HPDE6-E6E7 (cell line): ENCODE data around the gene AGTRAP.

Experiments
- DNase-seq: peaks from one replicate; pipeline ENCODE4 v3.0.0; 2011; ENCODE audit warnings: missing footprints; ENCODE audit errors: extremely low spot score

AGTRAP gene, protein sequence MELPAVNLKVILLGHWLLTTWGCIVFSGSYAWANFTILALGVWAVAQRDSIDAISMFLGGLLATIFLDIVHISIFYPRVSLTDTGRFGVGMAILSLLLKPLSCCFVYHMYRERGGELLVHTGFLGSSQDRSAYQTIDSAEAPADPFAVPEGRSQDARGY

DNA sequence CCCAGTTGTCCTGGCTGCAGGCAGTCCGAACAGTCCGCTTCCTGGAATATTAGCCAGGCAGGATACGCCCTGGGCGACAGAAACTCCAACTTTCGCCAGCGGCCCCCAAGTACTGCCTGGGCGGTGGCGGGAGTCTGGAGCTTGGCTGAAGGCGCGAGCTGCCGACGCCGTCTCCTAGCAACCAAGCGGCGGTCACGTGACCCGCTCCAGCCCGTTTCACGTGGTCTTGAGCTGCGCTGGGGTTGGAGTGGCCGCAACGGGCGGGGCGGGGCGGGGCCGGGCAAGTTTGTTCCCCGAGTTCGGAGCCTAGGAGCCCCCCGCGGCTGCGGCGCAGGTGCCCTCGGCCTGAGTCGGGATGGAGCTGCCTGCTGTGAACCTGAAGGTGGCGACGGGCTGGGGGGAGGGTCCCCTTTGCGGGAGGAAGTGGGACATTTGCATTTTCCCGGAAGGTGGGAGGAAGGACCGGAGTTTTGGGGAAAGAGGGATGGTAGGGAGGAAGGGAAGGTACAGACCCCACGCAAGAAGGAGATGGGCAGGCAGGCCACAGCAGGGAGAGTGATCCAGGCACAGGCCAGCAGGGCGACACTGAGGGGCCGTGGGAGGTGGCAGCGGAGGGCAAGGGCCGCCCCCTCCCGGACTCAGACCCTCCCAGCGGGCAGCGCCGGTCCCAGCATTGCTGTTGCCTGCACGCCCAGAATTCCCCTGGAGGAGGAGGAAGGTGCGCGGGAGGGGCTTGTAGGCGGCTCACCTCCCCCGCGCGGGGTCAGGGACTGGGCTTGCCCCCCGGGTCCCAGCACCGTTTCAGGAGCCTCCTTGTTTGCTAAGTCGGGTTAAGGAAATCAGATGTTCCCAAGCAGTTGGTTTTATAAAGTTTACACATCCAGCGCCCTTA is at the start of gene AGTRAP:
Gene AGTRAP, plus strand, starts transcription at position 283 of the 892 bp plus-strand sequence. Its CDS starts 73 bp downstream, at position 356.
- DNase-seq = peak; percentile 85

DNA sequence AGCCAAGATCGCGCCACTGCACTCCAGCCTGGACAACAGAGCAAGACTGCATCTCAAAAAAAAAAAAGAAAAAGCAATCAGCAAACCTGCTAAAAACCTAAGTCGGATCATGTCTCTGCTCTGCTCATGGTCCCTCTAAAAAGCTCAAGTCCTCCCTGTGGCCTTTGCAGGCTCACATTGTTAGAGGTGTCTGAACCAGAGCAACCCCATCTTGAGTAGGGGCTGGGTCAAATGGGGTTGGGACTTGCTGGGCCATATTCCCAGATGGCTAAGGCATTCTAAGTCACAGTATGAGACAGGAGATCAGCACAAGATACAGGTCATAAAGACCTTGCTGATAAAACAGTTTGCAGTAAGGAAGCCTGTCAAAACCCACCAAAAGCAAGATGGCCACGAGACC is 47.4 kb upstream of the AGTRAP start:
- DNase-seq = no peak

DNA sequence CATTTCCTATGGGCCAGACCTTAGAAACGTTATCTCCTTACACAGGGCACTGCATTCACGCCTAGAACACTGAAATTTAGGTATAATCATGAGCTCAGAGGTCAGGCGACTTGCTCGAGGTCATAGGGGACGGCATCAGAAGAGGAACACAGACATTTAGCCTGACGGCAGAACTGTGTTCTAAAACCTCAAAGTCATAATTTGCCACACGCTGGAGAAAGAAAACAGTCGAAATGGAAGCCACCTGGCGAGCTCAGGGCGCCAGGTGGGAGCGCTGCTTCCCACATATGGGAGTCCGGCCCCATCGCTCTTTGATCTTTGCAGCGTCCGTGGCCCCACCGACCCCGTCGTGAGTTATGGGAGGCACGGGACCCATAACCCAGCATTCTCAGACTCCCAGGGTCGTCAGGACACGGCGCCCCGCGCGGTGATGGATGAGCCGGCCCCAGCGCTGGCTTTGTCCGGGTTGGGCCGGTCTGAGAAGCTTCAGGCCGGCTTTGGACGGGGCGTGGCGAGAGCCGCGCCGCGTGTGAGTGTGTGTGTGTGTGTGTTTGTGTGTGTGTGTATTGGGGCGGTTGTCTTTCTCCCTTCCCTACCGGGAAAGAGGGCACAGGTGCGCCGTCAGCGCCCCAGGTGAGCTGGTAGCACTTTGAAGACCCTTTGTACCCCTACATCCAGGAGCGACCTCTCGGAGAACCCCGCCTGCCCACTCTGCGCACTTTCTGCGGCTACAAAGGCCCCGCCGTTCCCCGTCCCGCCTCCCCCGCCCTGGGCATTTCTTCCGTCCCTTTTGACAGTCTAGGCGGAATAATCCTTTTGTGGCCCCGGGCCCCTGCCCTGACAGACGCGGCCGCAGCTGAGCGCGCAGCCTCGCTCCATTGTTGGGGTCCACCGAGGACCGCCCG is 45.3 kb upstream of the AGTRAP start:
- DNase-seq = no peak

DNA sequence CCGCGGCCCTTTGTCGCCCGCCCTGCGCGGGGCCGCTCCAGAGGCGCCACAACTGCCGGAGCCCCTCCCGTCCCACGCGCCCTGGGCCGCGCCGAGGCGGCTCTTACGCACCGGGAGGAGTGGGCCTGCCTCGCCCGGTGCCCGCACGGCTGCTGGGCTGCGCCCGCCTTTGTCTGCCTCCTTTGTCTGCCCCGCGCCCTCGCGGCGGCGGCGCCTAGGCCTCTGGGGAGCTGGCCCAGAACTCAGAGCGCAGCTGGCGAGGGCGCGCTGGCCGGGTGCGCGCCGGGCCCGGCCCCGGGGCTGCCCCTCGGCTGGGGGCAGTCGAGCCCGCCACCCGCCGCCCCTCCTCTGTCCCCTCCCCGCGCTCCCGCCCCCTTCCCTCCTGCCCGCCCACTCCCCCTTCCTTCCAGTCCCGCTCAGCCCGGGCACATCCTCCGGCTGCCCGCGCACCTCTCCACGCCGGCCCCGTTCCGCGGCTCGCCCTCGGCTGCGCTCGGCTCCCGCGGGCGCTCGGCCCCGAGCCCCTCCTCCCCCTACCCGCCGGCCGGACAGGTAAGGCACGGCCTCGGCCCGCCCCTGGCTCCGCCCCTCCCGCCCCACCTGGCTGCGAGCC is 44.5 kb upstream of the AGTRAP start, which contains the start of gene DRAXIN:
Gene DRAXIN, plus strand, starts transcription at position 409 of the 613 bp plus-strand sequence. CDS start 14,549 bp downstream, outside the sequence.
- no peak for DNase-seq

DNA sequence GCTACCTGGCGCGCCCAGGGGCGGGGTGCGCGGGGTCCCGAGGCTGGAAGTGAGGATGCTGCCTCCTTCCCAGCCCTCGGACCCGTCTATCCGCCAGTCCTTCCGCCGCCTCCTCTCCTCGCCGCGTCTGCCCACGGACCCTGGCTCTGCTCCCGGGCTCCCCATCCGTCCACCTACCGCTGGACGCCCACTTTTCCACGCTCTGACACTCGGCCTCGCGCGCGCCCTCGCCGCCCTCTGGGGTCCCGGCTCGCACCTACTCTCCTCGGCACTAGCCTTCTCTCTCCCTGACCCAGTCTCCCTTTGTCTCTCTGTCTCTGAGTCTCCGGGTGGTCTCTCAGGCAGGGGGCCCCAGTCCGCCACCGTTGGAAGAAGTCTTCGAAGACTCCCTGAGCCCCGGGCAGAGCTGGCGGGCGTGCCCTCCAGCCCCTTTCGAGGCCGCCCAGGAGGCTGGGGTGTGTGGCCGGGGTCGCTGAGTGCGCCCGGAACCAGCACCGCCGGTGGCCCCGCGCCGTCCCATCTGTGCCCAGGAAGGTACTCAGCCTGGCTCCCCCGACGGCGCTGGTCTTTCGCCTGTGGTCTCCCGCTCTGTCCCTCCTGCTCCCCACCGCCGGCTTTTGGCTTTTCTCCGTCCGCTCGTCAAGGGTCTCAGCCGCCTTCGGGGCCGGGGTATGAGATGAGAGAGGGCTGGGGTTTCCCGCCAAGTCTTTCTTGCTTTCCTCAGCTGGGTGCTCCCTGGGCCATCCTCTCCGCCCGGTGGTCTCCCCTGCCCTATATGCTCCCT is 43.8 kb upstream of the AGTRAP start:
- no peak for DNase-seq

DNA sequence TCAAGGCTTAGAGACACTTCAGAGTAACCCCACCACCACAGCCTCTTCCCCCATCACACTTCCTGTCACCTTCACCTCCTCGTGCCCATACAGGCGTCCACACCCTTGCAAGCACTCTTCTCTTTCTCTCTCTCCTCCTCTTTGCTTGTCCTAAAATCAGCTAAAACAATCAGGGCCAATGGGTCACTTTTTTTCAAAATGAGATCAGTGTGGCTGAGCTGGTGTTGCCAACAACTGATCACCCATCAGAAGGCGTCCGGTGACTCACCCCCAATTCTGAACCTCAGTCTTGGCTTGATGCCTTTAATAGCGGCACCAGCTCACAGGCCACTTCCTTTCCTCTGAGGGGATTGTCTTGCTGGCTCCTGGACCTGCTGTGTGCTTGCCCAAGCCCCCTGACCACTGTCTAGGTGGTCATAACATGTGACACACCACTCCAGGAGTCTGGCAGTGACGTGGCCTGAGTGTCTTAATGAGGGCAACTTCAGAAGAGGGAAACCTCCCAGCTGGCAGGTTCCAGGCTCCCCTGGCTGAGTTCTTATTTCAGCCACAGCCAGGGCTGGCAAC is 42.8 kb upstream of the AGTRAP start:
- DNase-seq = peak; percentile 69

DNA sequence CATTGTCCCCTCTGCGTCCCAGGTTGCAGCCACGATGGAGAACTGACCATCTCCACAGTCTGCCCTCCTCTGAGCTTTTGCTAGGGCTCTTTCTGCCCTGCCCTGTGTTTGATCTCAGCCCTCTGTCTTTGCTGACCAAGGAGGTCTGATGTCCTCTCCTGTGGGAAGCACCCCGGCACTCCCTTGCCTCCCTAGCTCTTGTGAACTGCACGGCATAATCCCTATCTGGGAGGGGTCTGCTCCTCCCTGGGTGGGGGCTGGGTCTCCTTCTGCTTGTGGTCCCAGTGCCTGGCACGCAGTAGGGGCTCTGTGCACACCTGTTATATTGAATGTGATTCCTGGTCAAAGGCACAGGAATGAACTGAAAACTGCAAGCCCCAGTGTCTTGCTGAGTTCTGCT is 42.0 kb upstream of the AGTRAP start:
- DNase-seq = no peak

DNA sequence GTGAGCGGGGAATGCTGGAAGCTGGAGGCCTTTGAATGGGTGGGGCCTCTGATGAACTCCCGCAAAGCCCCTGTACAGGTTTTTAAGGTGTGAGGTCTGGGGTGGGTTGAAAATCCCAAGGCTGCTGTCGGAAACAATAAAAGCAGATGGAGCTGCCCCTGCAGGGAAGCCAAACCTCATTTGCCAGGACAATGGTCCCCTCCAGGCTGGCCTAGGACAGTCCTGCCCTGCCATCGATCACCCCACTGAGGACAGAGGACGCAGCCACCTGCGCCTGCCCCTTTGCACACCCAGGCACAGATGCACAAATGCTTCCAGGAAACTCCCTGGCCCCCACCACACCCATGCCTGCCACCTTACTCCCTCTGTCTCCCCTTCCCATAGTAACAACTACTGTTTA is 40.1 kb upstream of the AGTRAP start:
- no peak for DNase-seq

DNA sequence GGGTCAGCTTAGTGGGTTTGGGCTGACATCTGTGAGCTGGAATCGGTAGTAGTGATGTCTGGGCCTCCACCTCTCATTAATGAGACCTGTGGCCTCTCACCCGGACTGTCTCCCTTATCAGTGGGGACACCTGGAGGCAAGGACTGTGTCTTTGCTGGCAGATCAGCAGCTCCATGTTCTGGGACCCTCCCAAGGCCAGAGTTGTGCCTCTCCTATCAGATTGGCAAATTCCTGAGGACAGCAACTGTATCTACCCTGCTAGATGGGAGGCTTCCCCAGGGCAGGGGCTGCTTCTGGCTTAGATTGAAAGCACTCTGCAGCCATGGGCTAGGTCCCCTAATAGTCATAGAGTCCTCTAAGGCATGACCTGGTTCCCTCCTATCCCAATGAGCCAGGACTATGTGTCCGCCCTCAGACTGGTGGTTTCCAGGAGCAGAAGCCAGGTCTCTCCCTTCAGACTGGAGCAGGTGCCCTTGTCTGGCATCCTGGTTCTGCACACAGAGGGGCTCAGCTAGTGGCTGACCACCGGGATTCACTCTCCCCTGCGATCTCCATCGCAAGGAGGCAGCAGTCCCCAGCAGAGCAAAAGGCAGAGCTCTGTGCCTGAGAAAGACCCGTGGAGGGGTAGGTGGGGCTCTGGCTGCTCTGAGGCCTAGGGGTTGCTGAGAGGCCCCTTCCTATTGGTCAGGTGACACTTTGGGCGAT is 38.6 kb upstream of the AGTRAP start:
- no peak for DNase-seq

DNA sequence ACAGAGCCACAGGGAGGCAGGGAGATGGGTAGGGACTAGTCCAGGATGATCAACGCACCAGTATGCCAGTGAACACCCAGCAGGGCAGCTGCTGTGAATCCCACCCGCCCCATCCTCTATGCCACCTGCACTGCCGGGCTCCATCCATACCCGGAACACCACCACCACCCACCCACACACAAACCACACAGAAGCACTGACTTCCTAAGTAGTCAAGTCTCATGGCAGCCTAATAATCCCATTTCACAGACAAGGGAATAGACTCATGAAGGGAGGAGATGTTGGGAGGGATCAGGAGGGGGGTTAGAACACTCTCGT is 38.1 kb upstream of the AGTRAP start:
- DNase-seq = no peak

DNA sequence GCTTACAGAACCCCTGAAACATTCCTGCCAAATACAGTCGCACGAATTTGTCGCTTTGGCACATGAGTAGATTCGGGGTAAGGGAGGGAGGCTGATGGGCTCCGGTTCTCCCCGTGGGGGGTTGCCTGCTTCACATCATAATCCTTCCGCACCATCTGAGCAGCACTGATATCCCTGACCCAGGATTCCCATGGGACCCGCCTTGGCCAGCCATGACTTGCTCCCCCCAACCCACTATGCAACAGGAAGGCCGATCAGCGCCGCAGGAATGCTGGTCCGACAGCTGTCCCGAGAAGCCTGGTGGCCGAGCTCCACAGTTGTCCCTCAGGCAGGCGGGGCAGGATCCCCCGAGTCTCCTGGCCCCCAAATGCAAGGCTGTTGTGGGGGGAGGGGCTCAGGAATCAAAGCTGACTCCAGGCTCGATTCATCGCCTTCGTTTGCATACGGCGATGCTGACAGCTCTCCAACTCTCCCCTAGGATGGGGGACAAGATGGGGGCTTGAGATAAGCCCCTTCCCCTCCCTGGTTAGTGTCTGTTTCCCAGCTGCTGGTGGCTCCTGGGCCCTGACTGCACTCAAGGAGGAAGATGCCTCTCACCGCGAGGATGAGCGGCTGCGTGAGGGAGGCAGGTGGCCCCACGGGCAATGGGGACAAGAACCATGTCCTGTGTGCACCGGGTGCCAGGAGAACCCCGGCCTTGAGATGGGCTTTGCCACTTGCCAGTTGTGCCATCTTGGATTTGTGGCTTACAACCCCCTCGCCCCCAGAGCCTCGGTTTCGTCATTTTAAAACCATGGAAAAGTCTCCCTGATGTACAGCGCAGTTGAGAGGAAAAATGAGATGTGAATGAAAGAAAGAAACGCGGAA is 35.1 kb upstream of the AGTRAP start:
- DNase-seq = no peak

DNA sequence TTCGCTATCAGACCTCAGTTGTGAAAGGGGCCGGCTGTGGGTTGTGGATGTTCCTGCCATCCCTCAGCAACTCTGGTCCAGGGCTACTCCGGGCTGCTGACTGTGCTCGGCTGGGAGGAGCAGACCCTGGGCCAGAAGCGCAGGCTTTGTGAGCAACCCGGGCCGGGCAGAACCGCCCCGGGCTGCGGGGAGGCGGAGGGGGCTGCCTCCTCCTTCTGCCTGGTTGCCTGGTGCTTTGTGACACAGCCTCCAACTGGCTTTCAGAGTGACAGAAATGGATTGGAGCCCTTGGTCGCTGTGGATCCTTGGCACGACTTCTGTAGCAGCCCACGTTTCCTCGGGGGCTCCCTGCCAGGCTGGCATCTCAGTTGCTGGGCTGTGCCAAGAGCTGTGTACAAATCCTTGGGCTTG is 34.4 kb upstream of the AGTRAP start:
- DNase-seq = no peak

DNA sequence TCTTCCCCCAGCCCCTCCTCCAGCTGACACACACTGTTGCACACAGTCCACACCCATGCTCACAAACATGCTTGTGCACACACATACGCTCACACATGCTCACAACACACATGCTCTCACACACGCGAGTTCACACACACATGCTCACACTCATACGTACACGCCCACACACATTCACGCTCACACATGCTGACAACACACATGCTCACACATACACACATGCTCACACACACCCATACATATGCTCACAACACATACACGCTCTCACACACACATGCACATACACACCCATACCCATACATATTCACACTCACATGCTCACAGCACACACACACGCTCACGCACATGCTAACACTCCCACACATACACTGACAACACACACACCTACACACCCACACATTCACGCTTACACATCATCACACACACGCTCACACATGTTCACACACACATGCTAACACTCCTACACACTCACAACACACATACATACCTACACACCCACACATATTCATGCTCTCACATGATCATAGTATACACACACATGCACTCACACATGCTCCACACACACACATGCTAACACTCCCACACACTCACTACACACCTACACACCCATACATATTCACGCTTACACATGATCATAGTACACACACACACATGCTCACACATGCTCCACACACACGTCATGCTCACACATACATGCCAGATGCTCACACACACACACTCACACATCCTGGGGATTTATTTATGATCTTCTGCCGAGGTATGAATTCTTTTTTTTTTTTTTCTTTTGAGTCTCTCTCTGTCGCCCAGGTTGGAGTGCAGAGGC is 33.7 kb upstream of the AGTRAP start:
- DNase-seq = no peak

DNA sequence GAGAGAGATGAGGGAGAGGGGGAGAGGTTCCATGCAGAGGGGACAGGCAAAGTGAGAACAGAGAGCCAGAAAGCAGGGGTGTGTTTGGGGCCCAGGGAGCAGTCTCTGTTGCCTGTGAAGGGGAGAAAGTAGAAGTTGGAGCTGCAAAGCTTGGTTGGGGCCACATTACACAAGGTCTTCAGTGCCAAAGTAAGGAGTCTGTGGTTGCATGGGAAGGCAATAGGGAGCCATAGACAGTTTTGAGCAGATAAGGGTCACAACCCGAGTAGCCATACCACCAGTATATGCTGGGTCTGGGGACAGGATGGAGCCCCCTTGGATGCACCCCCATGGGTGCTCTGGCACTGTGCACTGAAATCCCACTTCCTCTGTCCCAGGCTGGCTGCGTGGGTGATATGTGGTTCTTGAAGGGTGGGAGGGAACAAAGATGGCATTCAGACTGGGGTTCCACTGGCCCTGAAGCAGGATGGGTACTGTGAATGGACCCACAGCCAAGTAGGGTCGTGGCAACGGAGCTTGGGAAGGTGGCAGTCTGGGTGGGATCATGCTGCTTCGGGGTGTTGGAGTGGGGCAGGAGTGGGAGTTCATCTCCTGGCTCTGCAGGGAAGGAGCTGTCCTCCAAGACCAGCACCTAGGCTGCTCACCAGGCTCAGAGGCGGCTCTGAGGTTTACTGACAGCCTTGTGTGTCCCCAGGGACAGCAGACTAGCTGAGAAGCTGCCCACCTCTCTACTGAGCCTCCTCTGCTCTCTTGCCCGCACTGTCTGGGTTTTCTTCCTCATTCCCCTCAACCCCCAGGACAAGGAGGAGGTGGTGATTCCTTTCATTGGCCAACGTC is 32.4 kb upstream of the AGTRAP start:
- no peak for DNase-seq

DNA sequence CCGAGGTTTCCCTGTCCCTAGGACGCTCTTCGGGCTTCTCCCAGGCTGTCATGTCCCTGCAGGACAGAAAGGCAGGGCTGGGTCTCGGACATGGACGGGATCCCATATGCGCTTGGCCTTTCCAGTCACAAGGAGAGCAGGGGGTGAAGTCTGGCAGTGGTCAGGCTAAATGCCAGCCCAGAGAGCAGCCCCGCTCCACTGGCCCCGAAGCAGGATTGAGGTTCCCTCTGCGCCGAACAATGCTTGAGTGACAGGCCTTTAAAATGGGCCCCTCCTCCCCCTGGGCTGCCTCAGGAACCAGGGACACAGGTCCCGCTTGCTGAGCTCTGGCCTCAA is 31.8 kb upstream of the AGTRAP start:
- DNase-seq = no peak

DNA sequence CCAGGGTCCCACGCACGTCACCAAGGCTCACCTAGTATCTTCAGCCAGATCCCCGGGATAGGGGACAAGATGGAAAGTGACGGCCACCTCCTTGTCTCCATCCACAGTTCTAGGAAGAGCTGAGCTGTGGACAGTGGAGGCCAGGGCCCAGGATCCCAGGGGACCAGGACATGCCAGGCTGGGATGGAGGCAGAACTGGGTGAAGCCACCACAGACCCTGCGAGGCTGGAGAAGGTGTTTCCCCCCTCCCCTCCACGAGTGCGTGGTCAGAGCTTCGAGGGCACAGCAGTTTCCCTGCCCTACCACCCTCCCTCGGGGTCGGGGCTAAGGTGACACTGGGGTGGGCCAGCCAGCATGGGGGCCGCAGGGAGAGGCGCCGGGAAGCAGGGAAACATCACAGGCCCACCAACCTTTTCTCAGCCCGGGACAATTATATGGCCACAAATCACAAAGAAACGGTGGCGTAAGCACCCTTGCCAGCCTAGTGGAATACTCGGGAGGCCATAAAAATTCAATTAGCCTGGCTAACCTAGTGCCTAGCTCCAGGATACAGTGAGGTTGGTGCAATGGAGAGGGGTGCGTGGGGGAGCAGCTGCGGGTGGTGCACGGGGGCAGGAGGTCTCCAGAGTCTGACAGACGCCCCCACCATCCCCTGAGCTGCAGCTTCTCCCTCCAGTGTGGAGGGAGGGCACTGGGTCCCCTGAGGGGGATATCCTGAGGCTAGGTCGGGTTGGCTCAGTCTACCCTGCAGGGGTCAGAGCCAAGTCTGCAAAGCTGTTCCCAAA is 31.1 kb upstream of the AGTRAP start:
- no peak for DNase-seq

DNA sequence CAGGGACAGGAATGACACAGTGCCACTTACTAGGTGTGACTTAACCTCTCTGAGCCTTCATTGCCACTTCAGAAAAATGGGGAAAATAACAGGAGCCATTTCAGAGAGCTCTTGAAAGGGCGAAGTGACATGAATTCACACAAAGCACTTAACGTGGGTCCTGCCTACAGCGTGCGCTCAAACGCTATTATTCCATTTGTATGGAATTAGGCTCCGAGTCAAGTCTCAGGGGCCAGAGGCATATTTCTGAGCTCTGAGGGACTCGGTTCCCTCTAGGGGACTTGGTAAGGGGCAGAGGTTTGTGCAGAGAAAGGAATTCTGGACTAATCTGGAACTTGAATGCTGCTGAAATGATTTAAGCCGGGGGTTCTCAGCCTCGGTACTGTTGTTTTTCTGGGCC is 30.3 kb upstream of the AGTRAP start:
- DNase-seq = no peak
